Measurements from ENCODE around the gene LRP6.

GRCh38 chr12:12201274-12201758 is 65.5 kb downstream of the LRP6 start:
- TF ChIP-seq CTCF (IDR thresholded peaks at IDR 0.05) (no peak), POLR2A (IDR thresholded peaks at IDR 0.05) (no peak), EP300 (IDR thresholded peaks at IDR 0.05; ENCODE audit: low read depth) (no peak), POLR2AphosphoS5 (IDR thresholded peaks at IDR 0.05) (no peak)

All from transverse colon (tissue), 4 donors.